Ovary (tissue), 9 donors: ENCODE measurements around the gene MAL. TPM values are rescaled to one million over a fixed set of nuclear protein-coding genes. Genes with fewer than 3 reads are reported as not detected.

Experiments used
- DNase-seq, 5 donors: peaks; one replicate each; pipeline ENCODE4 v3.0.0-alpha.2; 2019 to 2020
- H3K27ac ChIP-seq, 2 donors: fragments of 200-600 bp; one replicate each; pipeline versions ENCODE4 v1.5.1 to v1.8.0; 2019 to 2022
- H3K27me3 ChIP-seq: fragments of 200-600 bp; one replicate; pipeline ENCODE4 v1.8.0; 2022
- H3K36me3 ChIP-seq: fragments of 200-600 bp; sonication (generic); one replicate; pipeline ENCODE4 v1.5.1; 2019
- H3K4me1 ChIP-seq: one replicate; pipeline ENCODE4 v1.8.1; 2013; ENCODE audit warnings: mild to moderate bottlenecking, moderate library complexity; ENCODE audit not compliant: insufficient read depth
- H3K4me3 ChIP-seq: fragments of 200-600 bp; sonication (generic); one replicate; pipeline ENCODE4 v1.5.1; 2017
- H3K9me3 ChIP-seq, 2 donors: fragments of 200-600 bp in 1 of 2; sonication (generic) in 1 of 2; one replicate each; pipeline versions ENCODE4 v1.5.1 to v1.8.1; 2013 to 2019; ENCODE audit warnings: mild to moderate bottlenecking in 1 of 2, moderate library complexity in 1 of 2
- EP300 ChIP-seq: sonication (generic); formaldehyde crosslinking; IDR thresholded peaks from one replicate; pipeline ENCODE4 v1.6.1; 2017; ENCODE audit warnings: antibody characterized with exemption
- POLR2A ChIP-seq: fragments of 450-650 bp; IDR thresholded peaks from one replicate; pipeline ENCODE4 v1.6.1; 2017; ENCODE audit warnings: antibody characterized with exemption, mild to moderate bottlenecking, moderate library complexity
- WGBS, 3 donors: extraction: QIAGEN DNeasy Blood & Tissue Kit in 1 of 3; methylation state at CpG; one replicate each; pipeline versions ENCODE4 v1.1.5 to v1.1.7; 2013 to 2017; 5-methylcytosine and 5-hydroxymethylcytosine counted together
- intact Hi-C, 4 donors: fragments of 100-400 bp; cut with DNase I; formaldehyde crosslinking; loops; one replicate each; pipeline versions ENCODE4 v1.11.0 to v1.15.1; 2022 to 2023
- polyA plus RNA-seq, 2 donors: library from polyadenylated mRNA; stranded (reverse); fragments of 200-250 nt in 1 of 2; fragments of 350-450 nt in 1 of 2; fragmentation: Illumina TruSeq in 1 of 2; extraction: RNeasy Lipid Tissue Mini Kit (QIAGEN cat#74804) in 1 of 2; gene quantifications; one replicate each; pipeline ENCODE4 v1.2.3, GENCODE V29; 2013 to 2014
- total RNA-seq, 7 donors: library from RNA; depleted of rRNA in 2 of 7; stranded (reverse); fragments of >200 nt in 2 of 7; fragmentation: NEBNext Ultra II Directional in 3 of 7; extraction: Animal tissue kit (Norgen Biotek cat#: 25700) in 3 of 7; gene quantifications; one replicate each; pipeline versions ENCODE4 v1.1.0 to v1.2.4, GENCODE V29; 2016 to 2023
- TF ChIP-seq, protein P1 (sequence below), 3 donors: fragments of 450-650 bp in 2 of 3; fragments of 200-600 bp in 1 of 3; IDR thresholded peaks; one replicate each; pipeline versions ENCODE4 v1.5.1 to v1.8.0; 2016 to 2022; ENCODE audit warnings: antibody characterized with exemption in 3 of 3, mild to moderate bottlenecking in 1 of 3
- donor health status: DM: no; HTN: no; CAD: no; lungs with moderate emphysema.
- donor health status: DM: no; HTN: no; CAD: no.
- donor health status: Bipolar disorder and iron deficiency.
- donor health status: DM: yes; HTN: yes; CAD: no.
- donor health status: DM: no; HTN: no; CAD: no.
- donor health status: DM: yes; HTN: yes; CAD: no.

Gene MAL
- total and polyA plus RNA-seq, 9 donors, result 0.45 to 4.7 (median 1.6) TPM; not detected in 2

- 29 to 30% (median 29%) methylated on average over 17 of the region's 17 CpGs for WGBS, 3 donors
- intact Hi-C loops, result no loop called here
- Histone ChIP-seq H3K27ac (no peak overlapping the region), H3K4me3 (no peak overlapping the region), H3K27me3 (no peaks in the 10 kb centered on the region), H3K9me3 (no peaks in the 10 kb centered on the region), H3K36me3 (no peaks in the 10 kb centered on the region), H3K4me1 (no peaks in the 10 kb centered on the region)
- TF ChIP-seq EP300, result no peak
- no peak for TF ChIP-seq POLR2A
- TF ChIP-seq, protein P1, sequence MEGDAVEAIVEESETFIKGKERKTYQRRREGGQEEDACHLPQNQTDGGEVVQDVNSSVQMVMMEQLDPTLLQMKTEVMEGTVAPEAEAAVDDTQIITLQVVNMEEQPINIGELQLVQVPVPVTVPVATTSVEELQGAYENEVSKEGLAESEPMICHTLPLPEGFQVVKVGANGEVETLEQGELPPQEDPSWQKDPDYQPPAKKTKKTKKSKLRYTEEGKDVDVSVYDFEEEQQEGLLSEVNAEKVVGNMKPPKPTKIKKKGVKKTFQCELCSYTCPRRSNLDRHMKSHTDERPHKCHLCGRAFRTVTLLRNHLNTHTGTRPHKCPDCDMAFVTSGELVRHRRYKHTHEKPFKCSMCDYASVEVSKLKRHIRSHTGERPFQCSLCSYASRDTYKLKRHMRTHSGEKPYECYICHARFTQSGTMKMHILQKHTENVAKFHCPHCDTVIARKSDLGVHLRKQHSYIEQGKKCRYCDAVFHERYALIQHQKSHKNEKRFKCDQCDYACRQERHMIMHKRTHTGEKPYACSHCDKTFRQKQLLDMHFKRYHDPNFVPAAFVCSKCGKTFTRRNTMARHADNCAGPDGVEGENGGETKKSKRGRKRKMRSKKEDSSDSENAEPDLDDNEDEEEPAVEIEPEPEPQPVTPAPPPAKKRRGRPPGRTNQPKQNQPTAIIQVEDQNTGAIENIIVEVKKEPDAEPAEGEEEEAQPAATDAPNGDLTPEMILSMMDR (IDR thresholded peaks at IDR 0.05), result no peak
- DNase-seq, result peak in 3 of 5 donors; percentile 31 to 50 (median 35)
Measured at GRCh38 chr2:95043300-95044093, 18.0 kb downstream of the MAL start.

- H3K27me3 ChIP-seq, result no peaks in the 10 kb centered on the region
- intact Hi-C loops, result no loop called here
- TF ChIP-seq, protein P1 (IDR thresholded peaks at IDR 0.05), result no peak
- no peak overlapping the region for H3K27ac ChIP-seq
- DNase-seq, result no peak
- H3K4me1 ChIP-seq, result no peaks in the 10 kb centered on the region
- no peaks in the 10 kb centered on the region for H3K9me3 ChIP-seq
- no peaks in the 10 kb centered on the region for H3K36me3 ChIP-seq
- 82 to 91% (median 85%) methylated on average over 5 of the region's 5 CpGs for WGBS, 3 donors
- H3K4me3 ChIP-seq, result no peak overlapping the region
Measured at GRCh38 chr2:95044601-95045000, 19.1 kb downstream of the MAL start.

DNA sequence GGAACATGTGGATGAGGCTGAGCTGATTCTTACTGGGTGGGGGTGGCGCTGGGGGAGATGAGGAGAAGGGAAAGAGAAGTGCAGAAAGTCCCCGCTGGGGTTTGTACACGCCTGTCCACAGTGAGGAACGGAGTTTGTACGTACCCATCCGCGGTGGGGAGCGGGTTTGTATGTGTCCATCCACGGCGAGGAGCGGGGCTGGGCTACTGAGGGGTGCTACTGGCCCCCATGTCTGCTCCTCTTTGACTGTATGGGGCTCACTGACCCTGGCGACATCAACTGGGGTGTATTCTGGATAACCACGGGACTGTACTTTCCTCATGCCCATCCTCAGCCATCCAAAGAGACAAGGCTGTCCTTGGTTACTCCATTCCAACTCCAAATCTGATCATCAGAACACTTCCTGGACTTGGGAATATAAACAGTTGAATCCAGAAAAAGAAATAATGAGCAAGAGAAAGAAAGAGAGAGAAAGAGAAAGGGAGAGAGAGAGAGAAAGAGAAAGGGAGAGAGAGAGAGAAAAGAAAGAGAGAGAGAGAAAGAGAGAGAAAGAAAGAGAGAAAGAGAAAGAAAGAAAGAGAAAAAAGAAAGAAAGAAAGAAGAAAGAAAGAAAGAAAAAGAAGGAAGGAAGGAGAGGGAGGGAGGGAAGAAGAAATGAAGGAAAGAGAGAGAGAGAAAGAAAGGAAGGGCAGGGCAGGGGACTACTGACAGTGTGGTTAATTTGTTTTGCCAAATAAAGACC lies 21.0 kb downstream of the MAL start:
- Histone ChIP-seq H3K9me3 (no peaks in the 10 kb centered on the region), H3K36me3 (no peaks in the 10 kb centered on the region), H3K4me1 (no peaks in the 10 kb centered on the region), H3K27ac (no peak overlapping the region), H3K4me3 (no peak overlapping the region), H3K27me3 (no peaks in the 10 kb centered on the region)
- no peak for DNase-seq
- 85 to 90% (median 85%) methylated on average over 13 of the region's 13 CpGs for WGBS, 3 donors
- TF ChIP-seq POLR2A (no peak), EP300 (no peak)
- TF ChIP-seq, protein P1 (IDR thresholded peaks at IDR 0.05), result no peak
- intact Hi-C loops, result no loop called here

DNA sequence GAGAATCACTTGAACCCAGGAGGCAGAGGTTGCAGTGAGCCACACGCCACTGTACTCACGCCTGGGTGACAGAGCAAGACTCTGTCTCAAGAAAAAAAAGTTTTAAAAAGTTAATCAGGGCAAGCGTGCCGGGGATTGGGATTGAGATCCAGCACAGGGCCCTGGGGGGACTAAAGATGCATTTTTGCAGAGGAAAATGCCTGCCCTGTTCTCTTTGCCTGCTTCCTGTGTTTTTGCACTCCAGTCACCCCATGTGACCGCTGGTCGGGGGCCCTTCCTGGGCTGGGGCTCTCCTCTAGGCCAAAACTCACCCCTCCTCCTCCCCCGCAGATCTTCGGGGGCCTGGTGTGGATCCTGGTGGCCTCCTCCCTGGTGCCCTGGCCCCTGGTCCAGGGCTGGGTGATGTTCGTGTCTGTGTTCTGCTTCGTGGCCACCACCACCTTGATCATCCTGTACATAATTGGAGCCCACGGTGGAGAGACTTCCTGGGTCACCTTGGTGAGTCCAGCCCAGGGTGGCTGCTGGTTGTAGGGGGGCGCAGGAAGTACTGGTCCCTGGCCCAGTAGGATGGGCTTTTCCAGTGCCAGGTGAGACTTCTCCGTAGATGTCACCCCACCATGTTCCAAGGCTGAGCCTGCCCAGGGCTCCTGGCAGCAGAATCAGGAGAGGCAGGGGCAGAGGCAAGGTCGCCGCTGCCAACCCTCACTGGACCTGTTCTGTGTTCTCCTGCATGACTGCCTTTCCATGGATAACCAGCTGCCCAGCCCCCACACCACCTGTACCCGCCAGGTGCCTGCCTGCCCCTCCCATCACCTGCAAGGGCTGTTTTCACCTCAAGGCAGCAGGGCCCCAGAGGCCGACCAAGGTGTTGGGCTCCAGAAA lies 22.4 kb downstream of the MAL start:
- no peak for TF ChIP-seq POLR2A
- TF ChIP-seq, protein P1 (IDR thresholded peaks at IDR 0.05), result no peak
- no peak for TF ChIP-seq EP300
- no peaks in the 10 kb centered on the region for H3K27me3 ChIP-seq
- H3K4me3 ChIP-seq, result no peak overlapping the region
- intact Hi-C loops, result no loop called here
- H3K36me3 ChIP-seq, result no peaks in the 10 kb centered on the region
- no peak overlapping the region for H3K27ac ChIP-seq
- no peaks in the 10 kb centered on the region for H3K4me1 ChIP-seq
- 72 to 79% (median 75%) methylated on average over 17 of the region's 17 CpGs for WGBS, 3 donors
- DNase-seq, result no peak
- H3K9me3 ChIP-seq, result no peaks in the 10 kb centered on the region
